CD4-positive, alpha-beta memory T cell (primary cell): ENCODE measurements around the gene FXR2. TPM values are rescaled to one million over a fixed set of nuclear protein-coding genes. Genes with fewer than 3 reads are reported as not detected.

Experiments used
- CTCF ChIA-PET: fragments of 350-600 bp; sonication (Branson Sonifier 250); formaldehyde crosslinking; loops from one replicate; lab custom pipeline; 2021; ENCODE audit warnings: inconsistent platforms; ENCODE audit not compliant: partially characterized antibody; lab: Charles Lee
- POLR2A ChIA-PET: fragments of 350-600 bp; sonication (Branson Sonifier 250); formaldehyde crosslinking; loops from one replicate; lab custom pipeline; 2021; ENCODE audit not compliant: partially characterized antibody; lab: Charles Lee
- DNase-seq, 5 donors: peaks; one replicate each; pipeline versions ENCODE4 v3.0.0 to v3.0.0-alpha.2; 2020 to 2022; ENCODE audit warnings: mixed read lengths in 1 of 5
- H3K27ac ChIP-seq: one replicate; pipeline ENCODE4 v1.7.0; 2013; ENCODE audit warnings: low read depth, low read length
- H3K27me3 ChIP-seq: 2 replicates; pipeline ENCODE4 v1.7.0; 2013; ENCODE audit warnings: mild to moderate bottlenecking, low read length, moderate library complexity; ENCODE audit not compliant: insufficient read depth
- H3K36me3 ChIP-seq: 2 replicates; pipeline ENCODE4 v1.7.0; 2013; ENCODE audit warnings: mild to moderate bottlenecking, low read length, moderate library complexity; ENCODE audit not compliant: insufficient read depth
- H3K4me1 ChIP-seq: 2 replicates; pipeline ENCODE4 v1.7.0; 2013; ENCODE audit warnings: mild to moderate bottlenecking, low read length, moderate library complexity; ENCODE audit not compliant: insufficient read depth
- H3K4me3 ChIP-seq, 2 donors: one replicate each; pipeline ENCODE4 v1.7.0; 2013; ENCODE audit warnings: low read length in 2 of 2, mild to moderate bottlenecking in 1 of 2
- H3K9me3 ChIP-seq, 2 donors: one replicate each; pipeline ENCODE4 v1.7.0; 2013; ENCODE audit warnings: low read length in 2 of 2, control low read depth in 1 of 2; ENCODE audit not compliant: control insufficient read depth in 1 of 2
- H3K27ac Mint-ChIP-seq, 7 donors: one replicate each; pipeline ENCODE4 v1.8.0; 2020 to 2021; ENCODE audit warnings: mixed read lengths in 7 of 7, mild to moderate bottlenecking in 6 of 7, inconsistent platforms in 3 of 7, moderate library complexity in 3 of 7
- H3K27me3 Mint-ChIP-seq, 2 donors: one replicate each; pipeline ENCODE4 v1.8.0; 2020 to 2021; ENCODE audit warnings: mixed read lengths in 2 of 2
- H3K36me3 Mint-ChIP-seq, 2 donors: one replicate each; pipeline ENCODE4 v1.8.0; 2020 to 2021; ENCODE audit warnings: mixed read lengths in 2 of 2, inconsistent platforms in 1 of 2, mild to moderate bottlenecking in 1 of 2
- H3K4me1 Mint-ChIP-seq, 4 donors: one replicate each; pipeline ENCODE4 v1.8.0; 2020 to 2021; ENCODE audit warnings: mixed read lengths in 4 of 4, mild to moderate bottlenecking in 1 of 4
- H3K4me3 Mint-ChIP-seq, 8 donors: one replicate each; pipeline ENCODE4 v1.8.0; 2020 to 2021; ENCODE audit warnings: mixed read lengths in 8 of 8, mild to moderate bottlenecking in 7 of 8, moderate library complexity in 6 of 8, inconsistent platforms in 3 of 8
- H3K9me3 Mint-ChIP-seq, 8 donors: one replicate each; pipeline ENCODE4 v1.8.0; 2020 to 2021; ENCODE audit warnings: mixed read lengths in 8 of 8, mild to moderate bottlenecking in 5 of 8, inconsistent platforms in 3 of 8, moderate library complexity in 1 of 8
- intact Hi-C: fragments of 100-400 bp; cut with micrococcal nuclease; formaldehyde crosslinking; loops from one replicate; pipeline ENCODE4 v1.15.1; 2023
- polyA plus RNA-seq, 2 donors: library from polyadenylated mRNA; unstranded; fragments of 300-500 nt; fragmentation: Illumina TruSeq; gene quantifications; one replicate each; pipeline ENCODE4 v1.2.3, GENCODE V29; 2021
- total RNA-seq, 2 experiments: library from RNA; stranded (reverse); gene quantifications; one replicate each; pipeline ENCODE4 v1.2.3, GENCODE V29; 2021

The FXR2 gene
- total and polyA plus RNA-seq, 4 experiments from 2014 or later, result 9.2 to 46.6 (median 31.4) TPM

- no peak for DNase-seq
- no peaks in the 10 kb centered on the region for H3K9me3 Mint-ChIP-seq
- H3K36me3 Mint-ChIP-seq, result peaks cover 0 to 3% of the 10 kb centered on the region in 2 donors
- no peak overlapping the region for H3K4me3 Mint-ChIP-seq
- Histone ChIP-seq H3K27ac (no peak overlapping the region), H3K4me3 (no peak overlapping the region), H3K27me3 (no peaks in the 10 kb centered on the region), H3K36me3 (no peaks in the 10 kb centered on the region), H3K4me1 (peaks cover 8% of the 10 kb centered on the region), H3K9me3 (no peaks in the 10 kb centered on the region)
- H3K4me1 Mint-ChIP-seq, result peaks cover 4 to 14% (median 8%) of the 10 kb centered on the region in 4 donors
- ChIA-PET POLR2A (interaction anchor here (5.0 kb wide), 1 partner anchor 55 kb away, joined by 42 read pairs; the partner anchor contains the start of genes TP53 and WRAP53), CTCF (interaction anchor here (0.9 to 4.7 kb wide), 10 partner anchors 11 to 226 kb away, joined by 3 to 56 read pairs (median 3); partner anchors contain the start of genes ATP1B2, NAA38, TP53 and WRAP53)
- intact Hi-C loops, result loop anchor here (1.0 kb wide), 1 partner anchor 57 kb away; the partner anchor contains the start of gene WRAP53
- H3K27me3 Mint-ChIP-seq, result no peaks in the 10 kb centered on the region
- peak overlapping the region in 1 of 7 donors; percentile 69 for H3K27ac Mint-ChIP-seq
Measured at GRCh38 chr17:7631398-7632380, 17.0 kb upstream of the FXR2 start.

GRCh38 chr17:7629939-7630571 lies 15.4 kb upstream of the FXR2 start, which contains the start of gene SHBG:
SHBG (plus strand) TSS chr17:7630135; CDS start chr17:7630173, 38 bp downstream.
- DNase-seq, result no peak
- peak within 1 kb of the TSS in 2 of 7 donors; percentile 6 to 59 for H3K27ac Mint-ChIP-seq
- CTCF ChIA-PET, result interaction anchor here (4.7 kb wide), 1 partner anchor 58 kb away, joined by 56 read pairs; the partner anchor contains the start of genes TP53 and WRAP53
- H3K36me3 ChIP-seq, result no peaks in the 10 kb centered on the region
- no peak within 1 kb of the TSS for H3K4me3 ChIP-seq
- H3K9me3 Mint-ChIP-seq, result no peaks in the 10 kb centered on the region
- H3K27me3 ChIP-seq, result no peaks in the 10 kb centered on the region
- intact Hi-C loops, result no loop called here
- peaks cover 13% of the 10 kb centered on the region for H3K4me1 ChIP-seq
- POLR2A ChIA-PET, result interaction anchor here (5.0 kb wide), 1 partner anchor 57 kb away, joined by 42 read pairs; the partner anchor contains the start of genes TP53 and WRAP53
- peaks cover 4 to 20% (median 14%) of the 10 kb centered on the region in 4 donors for H3K4me1 Mint-ChIP-seq
- H3K9me3 ChIP-seq, result no peaks in the 10 kb centered on the region
- no peak within 1 kb of the TSS for H3K27ac ChIP-seq
- no peaks in the 10 kb centered on the region for H3K27me3 Mint-ChIP-seq
- H3K36me3 Mint-ChIP-seq, result peaks cover 0 to 6% of the 10 kb centered on the region in 2 donors
- H3K4me3 Mint-ChIP-seq, result peak within 1 kb of the TSS in 2 of 8 donors; percentile 26 to 36

- Mint-ChIP-seq H3K27me3 (no peaks in the 10 kb centered on the region), H3K4me1 (peaks cover 4 to 20% (median 14%) of the 10 kb centered on the region in 4 donors), H3K9me3 (no peaks in the 10 kb centered on the region), H3K27ac (peak within 1 kb of the TSS; percentile 75 to 96 (median 91)), H3K36me3 (peaks cover 0 to 6% of the 10 kb centered on the region in 2 donors), H3K4me3 (peak within 1 kb of the TSS; percentile 91 to 95 (median 93))
- peak; percentile 73 to 88 (median 75) for DNase-seq
- ChIA-PET CTCF (interaction anchor here (0.9 to 2.9 kb wide), 8 partner anchors 9 to 109 kb away, joined by 3 to 28 read pairs (median 4); partner anchors contain the start of genes FXR2, TP53 and WRAP53), POLR2A (interaction anchor here (0.7 to 3.8 kb wide), 19 partner anchors 11 to 668 kb away, joined by 3 to 84 read pairs (median 4); partner anchors contain the start of genes ATP1B2, CD68, FXR2 and MPDU1)
- Histone ChIP-seq H3K36me3 (no peaks in the 10 kb centered on the region), H3K4me3 (peak within 1 kb of the TSS; percentile 76 to 82), H3K9me3 (no peaks in the 10 kb centered on the region), H3K27ac (peak within 1 kb of the TSS; percentile 82), H3K27me3 (no peaks in the 10 kb centered on the region), H3K4me1 (peaks cover 13% of the 10 kb centered on the region)
- intact Hi-C loops, result loop anchor here (1.0 kb wide), 2 partner anchors 12 to 59 kb away; no protein-coding TSS in a partner anchor
Measured at GRCh38 chr17:7627250-7628121, 12.8 kb upstream of the FXR2 start, which contains the start of gene SAT2. SAT2 (minus strand) TSS chr17:7627821; CDS start chr17:7627635, 186 bp downstream.

GRCh38 chr17:7626956-7627249 lies 12.2 kb upstream of the FXR2 start:
- intact Hi-C loops, result loop anchor here (1.0 kb wide), 2 partner anchors 12 to 59 kb away; no protein-coding TSS in a partner anchor
- no peaks in the 10 kb centered on the region for H3K9me3 Mint-ChIP-seq
- peak overlapping the region; percentile 76 to 82 for H3K4me3 ChIP-seq
- H3K36me3 Mint-ChIP-seq, result peaks cover 0 to 6% of the 10 kb centered on the region in 2 donors
- DNase-seq, result no peak
- no peaks in the 10 kb centered on the region for H3K27me3 Mint-ChIP-seq
- H3K4me1 Mint-ChIP-seq, result peaks cover 4 to 20% (median 11%) of the 10 kb centered on the region in 4 donors
- ChIA-PET CTCF (interaction anchor here (0.9 to 2.9 kb wide), 8 partner anchors 10 to 109 kb away, joined by 3 to 28 read pairs (median 4); partner anchors contain the start of genes FXR2, TP53 and WRAP53), POLR2A (interaction anchor here (1.0 to 3.8 kb wide), 13 partner anchors 13 to 669 kb away, joined by 3 to 84 read pairs (median 8); partner anchors contain the start of genes ATP1B2, CD68, FXR2 and MPDU1)
- H3K27me3 ChIP-seq, result no peaks in the 10 kb centered on the region
- peak overlapping the region; percentile 82 for H3K27ac ChIP-seq
- H3K27ac Mint-ChIP-seq, result peak overlapping the region; percentile 75 to 96 (median 91)
- H3K4me1 ChIP-seq, result peaks cover 13% of the 10 kb centered on the region
- H3K9me3 ChIP-seq, result no peaks in the 10 kb centered on the region
- H3K4me3 Mint-ChIP-seq, result peak overlapping the region; percentile 91 to 95 (median 93)
- no peaks in the 10 kb centered on the region for H3K36me3 ChIP-seq

DNA sequence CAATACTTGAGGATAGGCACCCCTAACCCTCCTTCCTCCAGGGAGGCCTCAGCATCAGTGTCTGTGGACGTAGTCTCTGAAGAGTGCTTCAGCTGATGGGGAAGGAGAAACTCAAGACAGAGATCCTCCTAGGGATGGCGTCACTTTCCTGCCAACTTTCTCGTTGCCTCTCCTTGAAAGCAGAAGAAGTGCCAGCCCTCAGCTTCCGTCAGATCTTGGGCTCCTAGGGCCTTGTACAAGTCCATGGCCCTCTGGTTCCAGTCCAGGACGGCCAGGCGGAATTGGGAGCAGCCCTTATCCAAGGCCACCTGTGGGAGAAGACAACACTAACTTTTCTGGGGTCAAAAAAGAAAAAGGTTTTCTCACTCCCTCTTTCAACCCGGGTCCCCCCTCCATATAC lies 11.6 kb upstream of the FXR2 start:
- peaks cover 13% of the 10 kb centered on the region for H3K4me1 ChIP-seq
- no peak for DNase-seq
- no peaks in the 10 kb centered on the region for H3K9me3 ChIP-seq
- intact Hi-C loops, result no loop called here
- Mint-ChIP-seq H3K36me3 (peaks cover 0 to 6% of the 10 kb centered on the region in 2 donors), H3K9me3 (no peaks in the 10 kb centered on the region), H3K4me1 (peaks cover 4 to 20% (median 11%) of the 10 kb centered on the region in 4 donors), H3K27me3 (no peaks in the 10 kb centered on the region), H3K4me3 (peak overlapping the region; percentile 38 to 95 (median 92)), H3K27ac (peak overlapping the region in 2 of 7 donors; percentile 70 to 75)
- ChIA-PET POLR2A (interaction anchor here (1.0 to 3.8 kb wide), 7 partner anchors 12 to 171 kb away, joined by 3 to 84 read pairs (median 18); partner anchors contain the start of genes FXR2, MPDU1, POLR2A and SOX15), CTCF (interaction anchor here (1.1 to 2.9 kb wide), 6 partner anchors 10 to 108 kb away, joined by 3 to 28 read pairs (median 6); partner anchors contain the start of genes FXR2, TP53 and WRAP53)
- no peaks in the 10 kb centered on the region for H3K27me3 ChIP-seq
- H3K36me3 ChIP-seq, result no peaks in the 10 kb centered on the region
- no peak overlapping the region for H3K4me3 ChIP-seq
- no peak overlapping the region for H3K27ac ChIP-seq
